Transverse colon (tissue), 4 donors: ENCODE data around the gene OR10A4. TPM values are rescaled to one million over a fixed set of nuclear protein-coding genes. Genes with fewer than 3 reads are reported as not detected.
"Not testable (repeated sequence)": the region's sequence is repeated elsewhere in the genome, so short reads cannot be mapped to it uniquely, and the experiment has no call there.

Experiments
- DNase-seq: peaks from one replicate; pipeline ENCODE4 v3.0.0-alpha.2; 2019
- H3K27ac ChIP-seq, 4 donors: fragments of 200-600 bp; sonication (generic); 2 replicates each; pipeline ENCODE4 v1.5.1; 2016 to 2018; ENCODE audit warnings: inconsistent platforms in 4 of 4
- H3K27me3 ChIP-seq: fragments of 200-600 bp; sonication (generic); 2 replicates; pipeline ENCODE4 v1.5.1; 2017; ENCODE audit warnings: inconsistent platforms
- H3K36me3 ChIP-seq, 4 donors: fragments of 200-600 bp; sonication (generic); 2 replicates each; pipeline ENCODE4 v1.5.1; 2017 to 2019; ENCODE audit warnings: inconsistent platforms in 4 of 4
- H3K4me1 ChIP-seq, 4 donors: fragments of 200-600 bp; sonication (generic); 2 replicates each; pipeline ENCODE4 v1.5.1; 2017 to 2020; ENCODE audit warnings: inconsistent platforms in 4 of 4
- H3K4me3 ChIP-seq, 4 donors: fragments of 200-600 bp; sonication (generic); 1 replicate in 1 of 4; 2 replicates in 3 of 4; pipeline versions ENCODE4 v1.5.1 to v1.6.1; 2017 to 2019; ENCODE audit warnings: inconsistent platforms in 4 of 4
- H3K9me3 ChIP-seq, 2 donors: fragments of 200-600 bp; sonication (generic); 2 replicates each; pipeline ENCODE4 v1.5.1; 2017 to 2019; ENCODE audit warnings: inconsistent platforms in 2 of 2
- EP300 ChIP-seq: sonication (generic); formaldehyde crosslinking; IDR thresholded peaks from one replicate; pipeline ENCODE4 v1.6.1; 2017; ENCODE audit warnings: antibody characterized with exemption, low read depth
- POLR2A ChIP-seq: fragments of 450-650 bp; IDR thresholded peaks from one replicate; pipeline ENCODE4 v1.6.1; 2016; ENCODE audit warnings: antibody characterized with exemption, mild to moderate bottlenecking, moderate library complexity
- POLR2AphosphoS5 ChIP-seq, 3 donors: sonication (generic); formaldehyde crosslinking; IDR thresholded peaks; one replicate each; pipeline ENCODE4 v1.6.1; 2016; ENCODE audit warnings: antibody characterized with exemption in 3 of 3
- WGBS, 2 donors: methylation state at CpG; one replicate each; pipeline ENCODE4 v1.1.5; 2018; ENCODE audit warnings: low coverage in 1 of 2; 5-methylcytosine and 5-hydroxymethylcytosine counted together
- in situ Hi-C, 4 donors: fragments of 200-750 bp; cut with MboI; loops; one replicate each; pipeline versions ENCODE4 v1.15.0 to v1.15.1; 2017; ENCODE audit warnings: low sequenced_read_pairs in 3 of 4, low pct_ligation_motif_present in 1 of 4, low pct_unique_long_range_greater_than_20kb in 1 of 4
- intact Hi-C: fragments of 100-400 bp; cut with DNase I; formaldehyde crosslinking; loops from one replicate; pipeline ENCODE4 v1.15.1; 2023; ENCODE audit warnings: low total_unique reads
- total RNA-seq, 4 donors: library from RNA; depleted of rRNA; stranded (reverse); fragments of >200 nt; gene quantifications; one replicate each; pipeline ENCODE4 v1.1.0, GENCODE V29; 2016
- TF ChIP-seq, protein P1 (sequence below), 5 experiments: fragments of 200-600 bp in 3 of 5; fragments of 450-650 bp in 2 of 5; sonication (generic) in 3 of 5; IDR thresholded peaks; 1 replicate in 2 of 5; 2 replicates in 3 of 5; pipeline ENCODE4 v1.5.1; 2016 to 2017; ENCODE audit warnings: antibody characterized with exemption in 5 of 5, inconsistent platforms in 3 of 5, mild to moderate bottlenecking in 2 of 5, moderate library complexity in 1 of 5

OR10A4 gene
- total RNA-seq, 4 donors from 2014 or later, result not detected

DNA sequence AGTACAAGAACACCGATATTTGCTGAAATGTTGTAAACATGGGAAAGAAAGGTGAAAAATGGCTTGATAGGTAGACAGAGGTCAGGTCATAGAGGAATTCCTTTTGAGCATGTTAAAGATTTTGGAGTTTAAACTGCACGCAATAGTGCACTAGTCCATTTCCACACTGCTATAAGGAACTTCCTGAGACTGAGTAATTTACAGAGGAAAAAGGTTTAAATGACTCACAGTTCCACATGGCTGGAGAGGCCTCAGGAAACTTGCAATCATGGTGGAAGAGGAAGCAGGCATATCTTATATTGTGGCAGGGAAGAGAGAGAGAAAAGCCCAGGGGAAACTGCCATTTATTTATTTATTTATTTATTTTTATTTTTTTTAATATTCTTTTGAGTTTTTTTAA lies 25.9 kb upstream of the OR10A4 start:
- Histone ChIP-seq H3K9me3 (peaks cover 0 to 8% of the 10 kb centered on the region in 2 donors), H3K27me3 (no peaks in the 10 kb centered on the region), H3K27ac (no peak overlapping the region), H3K4me1 (no peaks in the 10 kb centered on the region), H3K4me3 (no peak overlapping the region), H3K36me3 (no peaks in the 10 kb centered on the region)
- intact Hi-C loops (no loop called here), in situ Hi-C loops (no loop called here)
- 85 to 93% methylated on average over 2 of the region's 2 CpGs for WGBS, 2 donors
- TF ChIP-seq POLR2A, result no peak
- TF ChIP-seq, protein P1, sequence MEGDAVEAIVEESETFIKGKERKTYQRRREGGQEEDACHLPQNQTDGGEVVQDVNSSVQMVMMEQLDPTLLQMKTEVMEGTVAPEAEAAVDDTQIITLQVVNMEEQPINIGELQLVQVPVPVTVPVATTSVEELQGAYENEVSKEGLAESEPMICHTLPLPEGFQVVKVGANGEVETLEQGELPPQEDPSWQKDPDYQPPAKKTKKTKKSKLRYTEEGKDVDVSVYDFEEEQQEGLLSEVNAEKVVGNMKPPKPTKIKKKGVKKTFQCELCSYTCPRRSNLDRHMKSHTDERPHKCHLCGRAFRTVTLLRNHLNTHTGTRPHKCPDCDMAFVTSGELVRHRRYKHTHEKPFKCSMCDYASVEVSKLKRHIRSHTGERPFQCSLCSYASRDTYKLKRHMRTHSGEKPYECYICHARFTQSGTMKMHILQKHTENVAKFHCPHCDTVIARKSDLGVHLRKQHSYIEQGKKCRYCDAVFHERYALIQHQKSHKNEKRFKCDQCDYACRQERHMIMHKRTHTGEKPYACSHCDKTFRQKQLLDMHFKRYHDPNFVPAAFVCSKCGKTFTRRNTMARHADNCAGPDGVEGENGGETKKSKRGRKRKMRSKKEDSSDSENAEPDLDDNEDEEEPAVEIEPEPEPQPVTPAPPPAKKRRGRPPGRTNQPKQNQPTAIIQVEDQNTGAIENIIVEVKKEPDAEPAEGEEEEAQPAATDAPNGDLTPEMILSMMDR (IDR thresholded peaks at IDR 0.05), result no peak
- no peak for DNase-seq

DNA sequence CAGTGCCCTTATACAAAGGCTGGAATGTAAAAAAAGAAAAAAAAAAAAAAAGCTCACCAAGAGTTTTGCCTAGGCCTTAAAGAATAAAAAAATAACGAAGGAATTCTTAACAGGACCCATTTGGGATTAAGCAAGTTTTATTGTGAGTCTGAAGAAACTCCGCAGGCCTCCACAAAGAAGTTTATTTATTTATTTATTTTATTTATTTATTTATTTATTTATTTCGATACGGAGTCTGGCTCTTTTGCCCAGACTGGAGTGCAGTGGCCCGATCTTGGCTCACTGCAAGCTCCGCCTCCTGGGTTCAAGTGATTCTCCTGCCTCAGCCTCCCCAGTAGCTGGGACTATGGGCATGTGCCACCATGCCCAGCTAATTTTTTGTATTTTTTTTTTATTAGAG lies 21.6 kb upstream of the OR10A4 start:
- H3K9me3 ChIP-seq, H3K27me3 ChIP-seq, intact Hi-C loops, H3K4me3 ChIP-seq, H3K4me1 ChIP-seq, H3K36me3 ChIP-seq, H3K27ac ChIP-seq, DNase-seq, in situ Hi-C loops: not testable (repeated sequence)
- 89 to 94% methylated on average over 5 to 6 of the region's 6 CpGs for WGBS, 2 donors

DNA sequence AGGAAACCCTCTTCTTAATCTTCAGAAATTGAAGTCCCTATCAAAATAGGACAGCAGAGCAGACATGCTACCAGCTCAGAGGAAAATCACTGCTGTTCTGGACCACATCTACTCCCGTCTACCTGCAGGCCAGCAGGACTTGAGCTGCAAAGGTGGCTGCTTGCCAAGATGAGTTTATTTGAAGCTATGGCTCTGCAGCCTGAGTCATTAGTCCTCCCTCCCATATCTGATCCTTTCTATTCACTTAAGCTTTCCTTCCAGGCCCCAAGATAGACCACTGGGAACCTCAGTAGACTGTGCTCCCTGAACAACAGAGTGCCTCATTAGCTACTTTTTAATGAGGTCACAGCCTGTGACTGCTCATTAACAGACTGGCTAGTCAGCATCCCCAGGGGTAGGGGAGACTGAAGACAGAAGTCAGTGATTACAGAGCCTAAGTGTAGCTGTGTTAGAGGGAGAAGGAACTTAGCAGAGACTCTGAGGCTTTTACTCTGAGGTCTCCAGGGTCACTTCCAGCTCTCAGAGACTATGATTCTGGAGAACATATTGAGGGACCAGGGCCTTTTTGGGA lies 20.4 kb upstream of the OR10A4 start:
- Histone ChIP-seq H3K4me3 (no peak overlapping the region), H3K9me3 (peaks cover 0 to 8% of the 10 kb centered on the region in 2 donors), H3K36me3 (no peaks in the 10 kb centered on the region), H3K27ac (no peak overlapping the region), H3K4me1 (no peaks in the 10 kb centered on the region), H3K27me3 (no peaks in the 10 kb centered on the region)
- 56% methylated on average over 1 of the region's 1 CpG; no CpG with 5 or more reads in 1 of the 2 donors for WGBS, 2 donors
- DNase-seq, result no peak
- TF ChIP-seq POLR2AphosphoS5 (IDR thresholded peaks at IDR 0.05) (no peak), POLR2A (no peak), EP300 (no peak)
- TF ChIP-seq, protein P1 (IDR thresholded peaks at IDR 0.05), result no peak
- intact Hi-C loops (no loop called here), in situ Hi-C loops (no loop called here)

DNA sequence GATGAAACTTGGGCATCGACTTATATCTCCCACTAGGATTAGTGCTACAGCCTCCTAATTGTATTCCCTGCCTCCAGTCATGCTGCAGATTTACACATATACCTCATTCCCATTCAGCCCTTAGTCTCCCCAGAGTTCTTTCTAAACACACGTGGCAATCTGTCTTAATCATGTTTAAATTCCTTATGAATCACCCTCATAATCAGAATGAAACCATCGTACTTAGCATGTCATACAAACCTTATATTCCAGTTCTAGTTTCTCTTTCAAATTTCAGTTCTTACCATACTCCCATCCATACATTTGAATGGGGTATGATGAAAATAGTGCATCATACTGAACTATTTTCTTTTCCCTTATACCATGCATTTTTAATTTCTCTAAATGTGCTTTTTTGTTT lies 19.6 kb upstream of the OR10A4 start:
- DNase-seq, result no peak
- no peaks in the 10 kb centered on the region for H3K36me3 ChIP-seq
- H3K27ac ChIP-seq, result no peak overlapping the region
- no peaks in the 10 kb centered on the region for H3K27me3 ChIP-seq
- H3K4me1 ChIP-seq, result no peaks in the 10 kb centered on the region
- intact Hi-C loops (no loop called here), in situ Hi-C loops (no loop called here)
- no peak overlapping the region for H3K4me3 ChIP-seq
- peaks cover 0 to 8% of the 10 kb centered on the region in 2 donors for H3K9me3 ChIP-seq
- 30 to 46% methylated on average over 2 to 3 of the region's 3 CpGs for WGBS, 2 donors
- TF ChIP-seq, protein P1 (IDR thresholded peaks at IDR 0.05), result no peak
- no peak for TF ChIP-seq EP300
- no peak for TF ChIP-seq POLR2A

DNA sequence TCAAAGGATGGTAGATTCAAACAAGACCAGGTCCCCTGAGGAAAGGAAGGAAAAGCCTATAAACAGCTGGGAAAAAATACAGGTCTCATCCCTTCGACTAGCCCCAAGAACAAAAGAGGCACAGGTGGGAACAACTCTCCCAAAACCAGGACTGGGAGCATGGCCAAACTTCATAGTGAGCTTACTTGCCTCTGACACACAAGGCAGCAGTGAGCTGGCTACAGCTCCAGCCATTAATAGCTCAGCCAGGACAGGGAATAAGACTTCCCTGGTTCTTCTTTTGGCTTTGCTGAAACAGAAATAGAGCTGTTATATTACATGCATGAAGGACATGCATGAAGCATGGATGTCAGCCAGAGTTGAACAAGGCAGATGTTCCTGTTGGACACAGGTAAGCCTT lies 13.5 kb upstream of the OR10A4 start, which contains the start of gene OR10A2:
Gene OR10A2, plus strand, starts transcription at position 97 of the 400 bp plus-strand sequence. CDS start 6,698 bp downstream, outside the sequence.
- no peaks in the 10 kb centered on the region for H3K36me3 ChIP-seq
- no peak within 1 kb of the TSS for H3K27ac ChIP-seq
- no peak for DNase-seq
- H3K4me1 ChIP-seq, result no peaks in the 10 kb centered on the region
- no peaks in the 10 kb centered on the region for H3K9me3 ChIP-seq
- no peak within 1 kb of the TSS for H3K4me3 ChIP-seq
- intact Hi-C loops (no loop called here), in situ Hi-C loops (no loop called here)
- TF ChIP-seq POLR2AphosphoS5 (IDR thresholded peaks at IDR 0.05) (no peak), POLR2A (no peak), EP300 (no peak)
- TF ChIP-seq, protein P1 (IDR thresholded peaks at IDR 0.05), result no peak
- no peaks in the 10 kb centered on the region for H3K27me3 ChIP-seq
- 43 to 54% methylated on average over 1 of the region's 1 CpG for WGBS, 2 donors
